Sigmoid colon (tissue), 7 donors: Measurements from ENCODE around the gene TOX3. TPM values are rescaled to one million over a fixed set of nuclear protein-coding genes. Genes with fewer than 3 reads are reported as not detected.

Experiments used
- DNase-seq: peaks from one replicate; pipeline ENCODE4 v3.0.0-alpha.2; 2019
- H3K27ac ChIP-seq, 4 donors: fragments of 200-600 bp; sonication (generic); one replicate each; pipeline ENCODE4 v1.5.1; 2016 to 2019; ENCODE audit warnings: mild to moderate bottlenecking in 1 of 4
- H3K27me3 ChIP-seq, 3 donors: fragments of 200-600 bp; sonication (generic); one replicate each; pipeline ENCODE4 v1.5.1; 2019; ENCODE audit warnings: mild to moderate bottlenecking in 1 of 3
- H3K36me3 ChIP-seq, 4 donors: fragments of 200-600 bp; sonication (generic); one replicate each; pipeline ENCODE4 v1.5.1; 2016 to 2019
- H3K4me1 ChIP-seq, 4 donors: fragments of 200-600 bp; sonication (generic); one replicate each; pipeline ENCODE4 v1.5.1; 2017 to 2019
- H3K4me3 ChIP-seq, 4 donors: fragments of 200-600 bp; sonication (generic); one replicate each; pipeline ENCODE4 v1.5.1; 2017 to 2019; ENCODE audit warnings: mild to moderate bottlenecking in 2 of 4, moderate library complexity in 1 of 4
- H3K9me3 ChIP-seq, 4 donors: fragments of 200-600 bp in 3 of 4; sonication (generic) in 3 of 4; one replicate each; pipeline versions ENCODE4 v1.5.1 to v1.6.1; 2013 to 2019
- CTCF ChIP-seq, 4 experiments: fragments of 450-650 bp in 3 of 4; fragments of 200-600 bp in 1 of 4; IDR thresholded peaks; one replicate each; pipeline ENCODE4 v1.5.1; 2016 to 2019; ENCODE audit warnings: antibody characterized with exemption in 4 of 4, mild to moderate bottlenecking in 3 of 4, moderate library complexity in 2 of 4
- EP300 ChIP-seq, 4 donors: sonication (generic); formaldehyde crosslinking; IDR thresholded peaks; one replicate each; pipeline ENCODE4 v1.6.1; 2017; ENCODE audit warnings: antibody characterized with exemption in 4 of 4
- POLR2A ChIP-seq, 2 donors: fragments of 450-650 bp; IDR thresholded peaks; one replicate each; pipeline ENCODE4 v1.6.1; 2016; ENCODE audit warnings: antibody characterized with exemption in 2 of 2, mild to moderate bottlenecking in 2 of 2, moderate library complexity in 2 of 2
- POLR2AphosphoS5 ChIP-seq, 4 donors: sonication (generic); formaldehyde crosslinking; IDR thresholded peaks; one replicate each; pipeline ENCODE4 v1.6.1; 2017; ENCODE audit warnings: antibody characterized with exemption in 4 of 4
- WGBS, 2 donors: extraction: QIAGEN DNeasy Blood & Tissue Kit; methylation state at CpG; one replicate each; pipeline ENCODE4 v1.1.7; 2013; 5-methylcytosine and 5-hydroxymethylcytosine counted together
- intact Hi-C: fragments of 100-400 bp; cut with DNase I; formaldehyde crosslinking; loops from one replicate; pipeline ENCODE4 v1.15.1; 2023
- polyA plus RNA-seq, 3 donors: library from polyadenylated mRNA; stranded (reverse); fragments of 200-250 nt; gene quantifications; one replicate each; pipeline ENCODE4 v1.2.3, GENCODE V29; 2013
- total RNA-seq, 4 donors: library from RNA; depleted of rRNA; stranded (reverse); fragments of >200 nt; gene quantifications; one replicate each; pipeline ENCODE4 v1.1.0, GENCODE V29; 2016
- donor health status: healthy with polysubstance abuse.
- donor health status: Bipolar disorder and iron deficiency.
- donor health status: healthy.

TOX3 gene
- total and polyA plus RNA-seq, 7 donors, result 0.28 to 18.0 (median 7.1) TPM; not detected in 1

- TF ChIP-seq CTCF (IDR thresholded peaks at IDR 0.05) (no peak), POLR2AphosphoS5 (IDR thresholded peaks at IDR 0.05) (no peak), POLR2A (IDR thresholded peaks at IDR 0.05) (no peak), EP300 (IDR thresholded peaks at IDR 0.05) (no peak)
- no peak overlapping the region for H3K27ac ChIP-seq
- no peak for DNase-seq
- H3K4me1 ChIP-seq, result no peaks in the 10 kb centered on the region
- no peak overlapping the region for H3K4me3 ChIP-seq
- intact Hi-C loops, result no loop called here
- no peaks in the 10 kb centered on the region for H3K9me3 ChIP-seq
- no peaks in the 10 kb centered on the region for H3K36me3 ChIP-seq
- 30 to 61% methylated on average over 3 of the region's 3 CpGs for WGBS, 2 donors
- no peaks in the 10 kb centered on the region for H3K27me3 ChIP-seq
These were observed 79.9 kb downstream of the TOX3 start for GRCh38 chr16:52466994-52467393.

- TF ChIP-seq CTCF (IDR thresholded peaks at IDR 0.05) (no peak), POLR2A (IDR thresholded peaks at IDR 0.05) (no peak), EP300 (IDR thresholded peaks at IDR 0.05) (no peak), POLR2AphosphoS5 (IDR thresholded peaks at IDR 0.05) (no peak)
- 80 to 85% methylated on average over 5 of the region's 5 CpGs for WGBS, 2 donors
These were observed 81.2 kb downstream of the TOX3 start for GRCh38 chr16:52465711-52466267.

GRCh38 chr16:52463904-52464303 lies 83.0 kb downstream of the TOX3 start:
- Histone ChIP-seq H3K4me3 (no peak overlapping the region), H3K27ac (no peak overlapping the region), H3K4me1 (no peaks in the 10 kb centered on the region), H3K36me3 (no peaks in the 10 kb centered on the region), H3K27me3 (no peaks in the 10 kb centered on the region), H3K9me3 (no peaks in the 10 kb centered on the region)
- WGBS, 2 donors, result 86 to 96% methylated on average over 8 of the region's 8 CpGs
- intact Hi-C loops, result no loop called here
- TF ChIP-seq EP300 (IDR thresholded peaks at IDR 0.05) (no peak), POLR2A (IDR thresholded peaks at IDR 0.05) (no peak), CTCF (IDR thresholded peaks at IDR 0.05) (no peak), POLR2AphosphoS5 (IDR thresholded peaks at IDR 0.05) (no peak)
- no peak for DNase-seq

More at GRCh38 chr16:52465711-52466267, 81.2 kb downstream of the TOX3 start:
- intact Hi-C loops, result no loop called here
- H3K27me3 ChIP-seq, result no peaks in the 10 kb centered on the region
- no peak for DNase-seq
- no peak overlapping the region for H3K27ac ChIP-seq
- H3K4me1 ChIP-seq, result no peaks in the 10 kb centered on the region
- H3K4me3 ChIP-seq, result no peak overlapping the region
- no peaks in the 10 kb centered on the region for H3K36me3 ChIP-seq
- H3K9me3 ChIP-seq, result no peaks in the 10 kb centered on the region

GRCh38 chr16:52462816-52463215 lies 84.1 kb downstream of the TOX3 start:
- Histone ChIP-seq H3K9me3 (no peaks in the 10 kb centered on the region), H3K36me3 (no peaks in the 10 kb centered on the region), H3K27me3 (no peaks in the 10 kb centered on the region), H3K4me3 (no peak overlapping the region), H3K27ac (no peak overlapping the region), H3K4me1 (no peaks in the 10 kb centered on the region)
- DNase-seq, result no peak
- TF ChIP-seq EP300 (IDR thresholded peaks at IDR 0.05) (no peak), POLR2A (IDR thresholded peaks at IDR 0.05) (no peak), POLR2AphosphoS5 (IDR thresholded peaks at IDR 0.05) (no peak), CTCF (IDR thresholded peaks at IDR 0.05) (no peak)
- intact Hi-C loops, result no loop called here

- intact Hi-C loops, result no loop called here
- H3K27me3 ChIP-seq, result no peaks in the 10 kb centered on the region
- no peak overlapping the region for H3K27ac ChIP-seq
- no peak for DNase-seq
- H3K36me3 ChIP-seq, result no peaks in the 10 kb centered on the region
- no peaks in the 10 kb centered on the region for H3K9me3 ChIP-seq
- TF ChIP-seq POLR2AphosphoS5 (IDR thresholded peaks at IDR 0.05) (no peak), EP300 (IDR thresholded peaks at IDR 0.05) (no peak), POLR2A (IDR thresholded peaks at IDR 0.05) (no peak), CTCF (IDR thresholded peaks at IDR 0.05) (no peak)
- H3K4me3 ChIP-seq, result no peak overlapping the region
- no peaks in the 10 kb centered on the region for H3K4me1 ChIP-seq
- WGBS, 2 donors, result 22 to 58% methylated on average over 1 of the region's 1 CpG
These were observed 86.2 kb downstream of the TOX3 start for GRCh38 chr16:52460639-52461178.
